WERI-Rb-1 (cell line): ENCODE data around the gene THTPA.

Source experiments
- DNase-seq: peaks from one replicate; pipeline ENCODE4 v3.0.0-alpha.2; 2020
- H3K27ac ChIP-seq: fragments of 250-450 bp; sonication (Bioruptor Pico); 2 replicates; pipeline ENCODE4 v1.5.1; 2020; ENCODE audit warnings: mild to moderate bottlenecking, moderate library complexity
- H3K27me3 ChIP-seq: fragments of 250-450 bp; sonication (Bioruptor Pico); 2 replicates; pipeline ENCODE4 v1.5.1; 2021; ENCODE audit warnings: mild to moderate bottlenecking, low read depth, moderate library complexity; ENCODE audit not compliant: insufficient read depth, severe bottlenecking
- H3K36me3 ChIP-seq: fragments of 250-450 bp; sonication (Bioruptor Pico); 2 replicates; pipeline ENCODE4 v1.5.1; 2020; ENCODE audit warnings: mild to moderate bottlenecking, moderate library complexity
- H3K4me3 ChIP-seq: 2 replicates; pipeline ENCODE4 v1.5.1; 2011; ENCODE audit warnings: low read depth, mild to moderate bottlenecking, control low read depth, low read length
- H3K9me3 ChIP-seq: fragments of 250-450 bp; sonication (Bioruptor Pico); 2 replicates; pipeline ENCODE4 v1.5.1; 2021; ENCODE audit warnings: mild to moderate bottlenecking, moderate library complexity; ENCODE audit not compliant: severe bottlenecking
- CTCF ChIP-seq: IDR thresholded peaks from 2 replicates; pipeline ENCODE4 v1.5.1; 2011; ENCODE audit warnings: low read depth, mild to moderate bottlenecking, control low read depth, inconsistent platforms, low read length

Gene THTPA

GRCh38 chr14:23546450-23547035, 9.5 kb upstream of the THTPA start:
- Histone ChIP-seq H3K9me3 (no peaks in the 10 kb centered on the region), H3K27me3 (no peaks in the 10 kb centered on the region), H3K4me3 (no peak overlapping the region), H3K36me3 (no peaks in the 10 kb centered on the region; the same call in 1 of the 2 replicates), H3K27ac (no peak overlapping the region)
- TF ChIP-seq CTCF = no peak
- DNase-seq = no peak

GRCh38 chr14:23547924-23548323, 8.1 kb upstream of the THTPA start:
- DNase-seq = no peak
- Histone ChIP-seq H3K27me3 (no peaks in the 10 kb centered on the region), H3K36me3 (no peaks in the 10 kb centered on the region; the same call in 1 of the 2 replicates), H3K4me3 (no peak overlapping the region), H3K9me3 (no peaks in the 10 kb centered on the region), H3K27ac (no peak overlapping the region)
- TF ChIP-seq CTCF = no peak

GRCh38 chr14:23548351-23549318, 7.4 kb upstream of the THTPA start:
- DNase-seq = no peak
- TF ChIP-seq CTCF = no peak
- H3K4me3 ChIP-seq = no peak overlapping the region
- no peak overlapping the region for H3K27ac ChIP-seq
- H3K27me3 ChIP-seq = no peaks in the 10 kb centered on the region
- H3K36me3 ChIP-seq = no peaks in the 10 kb centered on the region; the same call in 1 of the 2 replicates
- H3K9me3 ChIP-seq = no peaks in the 10 kb centered on the region

GRCh38 chr14:23550131-23550811, 5.8 kb upstream of the THTPA start:
- no peak for DNase-seq
- Histone ChIP-seq H3K36me3 (no peaks in the 10 kb centered on the region; the same call in 1 of the 2 replicates), H3K4me3 (peak overlapping the region; percentile 78), H3K9me3 (no peaks in the 10 kb centered on the region), H3K27me3 (no peaks in the 10 kb centered on the region), H3K27ac (no peak overlapping the region)
- no peak for TF ChIP-seq CTCF

- Histone ChIP-seq H3K9me3 (no peaks in the 10 kb centered on the region), H3K36me3 (no peaks in the 10 kb centered on the region; the same call in 1 of the 2 replicates), H3K27me3 (no peaks in the 10 kb centered on the region), H3K4me3 (peak overlapping the region; percentile 78), H3K27ac (peak overlapping the region; percentile 80)
- TF ChIP-seq CTCF = no peak
- no peak for DNase-seq
Measured at GRCh38 chr14:23550812-23551265, 5.2 kb upstream of the THTPA start.
